OCI-LY3 (cell line): ENCODE measurements around the gene EFCAB6.

Experiments used
- H2AFZ ChIP-seq: fragments of 200-600, 300-600 bp; shearing (Covaris generic); 2 replicates; pipeline ENCODE4 v1.6.0; 2014; ENCODE audit warnings: antibody characterized with exemption, low read depth, low read length
- H3K27ac ChIP-seq: fragments of 200-600, 300-600 bp; sonication (generic); 2 replicates; pipeline ENCODE4 v1.5.1; 2014; ENCODE audit warnings: mild to moderate bottlenecking, low read length, moderate library complexity, mixed read lengths
- H3K27me3 ChIP-seq: fragments of 200-600, 300-600 bp; sonication (generic); 2 replicates; pipeline ENCODE4 v1.6.1; 2014; ENCODE audit warnings: low read depth, low read length, mixed read lengths
- H3K36me3 ChIP-seq: fragments of 200-600, 300-600 bp; sonication (generic); replicated peaks from 2 replicates; pipeline ENCODE3; 2014; ENCODE audit warnings: low read depth, low read length, mixed read lengths
- H3K4me1 ChIP-seq: fragments of 300-600, 200-600 bp; sonication (generic); 2 replicates; pipeline ENCODE4 v1.6.1; 2014; ENCODE audit warnings: low read length, mixed read lengths
- H3K4me2 ChIP-seq: fragments of 200-600, 300-600 bp; sonication (generic); 2 replicates; pipeline ENCODE4 v1.6.1; 2014; ENCODE audit warnings: low read length, mixed read lengths
- H3K4me3 ChIP-seq: fragments of 300-600, 200-600 bp; sonication (generic); 2 replicates; pipeline ENCODE4 v1.5.1; 2014; ENCODE audit warnings: antibody characterized with exemption, mild to moderate bottlenecking, low read length, moderate library complexity
- H3K79me2 ChIP-seq: fragments of 300-600, 200-600 bp; shearing (Covaris generic); 2 replicates; pipeline ENCODE4 v1.6.1; 2014; ENCODE audit warnings: mild to moderate bottlenecking, low read length, mixed read lengths
- H3K9ac ChIP-seq: fragments of 300-600, 200-600 bp; shearing (Covaris generic); 2 replicates; pipeline ENCODE4 v1.6.0; 2014; ENCODE audit warnings: mild to moderate bottlenecking, low read length, moderate library complexity
- H3K9me3 ChIP-seq: fragments of 200-600, 300-600 bp; shearing (Covaris generic); 2 replicates; pipeline ENCODE4 v1.6.1; 2014; ENCODE audit warnings: low read length, mixed read lengths; ENCODE audit not compliant: insufficient read depth
- H4K20me1 ChIP-seq: fragments of 200-600, 300-600 bp; sonication (generic); 2 replicates; pipeline ENCODE4 v1.6.1; 2016; ENCODE audit warnings: low read length, mixed read lengths; ENCODE audit not compliant: insufficient read depth
- EZH2phosphoT487 ChIP-seq: fragments of 200-600 bp; shearing (Covaris generic); IDR thresholded peaks from 2 replicates; pipeline ENCODE4 v1.6.1; 2018; ENCODE audit warnings: antibody characterized with exemption, mixed run types, low read depth
- TF ChIP-seq, protein P1 (sequence below): fragments of 200-600, 300-600 bp; sonication (generic); IDR thresholded peaks from 2 replicates; pipeline ENCODE4 v1.5.1; 2014; ENCODE audit warnings: antibody characterized with exemption, low read length, low read depth

The EFCAB6 gene

DNA sequence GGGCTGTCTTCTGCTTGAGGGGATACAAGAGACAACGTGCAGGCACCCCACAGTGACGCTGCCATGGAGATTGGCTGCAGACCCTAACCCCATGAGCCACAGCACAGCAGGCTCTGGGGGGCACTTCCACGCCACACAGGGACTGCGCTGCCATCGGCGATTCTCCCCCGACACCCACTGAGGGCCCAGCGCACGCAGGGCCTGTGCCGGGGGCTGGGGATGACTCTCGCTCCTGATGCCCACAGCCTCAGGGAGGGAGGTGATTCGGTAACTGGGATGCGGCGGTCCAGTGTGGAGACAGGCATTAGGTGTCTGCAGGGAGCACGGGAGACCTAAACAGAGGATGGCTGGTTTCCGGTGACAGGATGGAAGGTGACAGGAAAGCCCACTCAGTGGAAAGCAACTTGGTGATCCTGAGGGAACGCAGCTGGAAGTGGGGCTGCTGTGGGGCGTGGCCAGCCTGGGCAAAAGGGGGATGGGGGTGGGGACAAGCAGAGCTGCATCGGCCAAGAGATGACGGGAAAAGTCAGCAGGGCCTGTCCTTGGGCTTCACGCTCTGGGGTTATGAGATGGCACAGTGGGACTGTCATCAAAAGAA lies 37.7 kb downstream of the EFCAB6 start:
- H3K79me2 ChIP-seq = no peaks in the 10 kb centered on the region
- TF ChIP-seq, protein P1, sequence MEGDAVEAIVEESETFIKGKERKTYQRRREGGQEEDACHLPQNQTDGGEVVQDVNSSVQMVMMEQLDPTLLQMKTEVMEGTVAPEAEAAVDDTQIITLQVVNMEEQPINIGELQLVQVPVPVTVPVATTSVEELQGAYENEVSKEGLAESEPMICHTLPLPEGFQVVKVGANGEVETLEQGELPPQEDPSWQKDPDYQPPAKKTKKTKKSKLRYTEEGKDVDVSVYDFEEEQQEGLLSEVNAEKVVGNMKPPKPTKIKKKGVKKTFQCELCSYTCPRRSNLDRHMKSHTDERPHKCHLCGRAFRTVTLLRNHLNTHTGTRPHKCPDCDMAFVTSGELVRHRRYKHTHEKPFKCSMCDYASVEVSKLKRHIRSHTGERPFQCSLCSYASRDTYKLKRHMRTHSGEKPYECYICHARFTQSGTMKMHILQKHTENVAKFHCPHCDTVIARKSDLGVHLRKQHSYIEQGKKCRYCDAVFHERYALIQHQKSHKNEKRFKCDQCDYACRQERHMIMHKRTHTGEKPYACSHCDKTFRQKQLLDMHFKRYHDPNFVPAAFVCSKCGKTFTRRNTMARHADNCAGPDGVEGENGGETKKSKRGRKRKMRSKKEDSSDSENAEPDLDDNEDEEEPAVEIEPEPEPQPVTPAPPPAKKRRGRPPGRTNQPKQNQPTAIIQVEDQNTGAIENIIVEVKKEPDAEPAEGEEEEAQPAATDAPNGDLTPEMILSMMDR = no peak
- no peaks in the 10 kb centered on the region for H3K9me3 ChIP-seq
- no peak overlapping the region for H3K4me2 ChIP-seq
- H4K20me1 ChIP-seq = no peaks in the 10 kb centered on the region
- no peaks in the 10 kb centered on the region for H3K36me3 ChIP-seq
- no peak overlapping the region for H3K27ac ChIP-seq
- no peak overlapping the region for H3K9ac ChIP-seq
- H2AFZ ChIP-seq = no peak overlapping the region
- H3K4me1 ChIP-seq = peaks cover 5% of the 10 kb centered on the region; the same call in 1 of the 2 replicates
- H3K27me3 ChIP-seq = no peaks in the 10 kb centered on the region; the same call in 1 of the 2 replicates
- no peak overlapping the region for H3K4me3 ChIP-seq

DNA sequence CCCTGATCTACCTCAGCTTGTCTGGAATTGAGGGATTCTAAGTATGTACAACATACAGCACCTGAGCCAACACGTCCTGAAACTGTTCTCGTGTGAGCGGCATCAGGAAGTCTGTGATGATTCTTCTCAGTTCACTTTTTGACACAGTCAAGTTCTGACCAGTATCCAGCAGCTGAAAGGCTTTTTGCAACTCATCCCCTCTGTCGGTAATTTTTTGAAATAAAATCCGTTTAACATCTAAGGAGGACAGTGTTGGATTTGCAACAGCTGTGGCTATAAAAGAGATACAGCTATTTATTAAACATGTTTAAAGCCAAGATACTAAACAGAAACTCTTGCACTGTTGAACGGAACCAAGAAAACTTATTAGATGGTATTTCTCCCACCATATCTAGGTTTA lies 39.3 kb downstream of the EFCAB6 start:
- Histone ChIP-seq H3K27ac (no peak overlapping the region), H3K27me3 (peaks cover 6% of the 10 kb centered on the region; the same call in 1 of the 2 replicates)

DNA sequence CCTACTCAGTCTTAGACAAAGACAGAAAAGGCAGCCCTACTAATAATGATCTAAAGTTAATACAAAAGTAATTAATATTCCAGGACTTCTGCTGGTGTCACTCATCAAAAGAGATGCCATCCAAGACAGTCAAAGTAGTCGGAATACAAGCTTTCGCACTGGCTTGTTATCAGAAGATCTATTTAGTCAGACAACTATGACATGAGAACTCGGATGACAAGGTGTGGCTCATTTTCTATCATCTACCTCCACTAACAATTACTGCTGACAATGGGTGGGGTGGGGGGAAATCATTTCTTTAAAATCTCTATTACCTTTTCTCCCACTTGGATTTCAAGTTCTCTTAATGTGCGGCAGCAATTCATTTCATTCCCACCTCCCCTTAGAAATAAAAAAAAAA lies 56.7 kb downstream of the EFCAB6 start:
- Histone ChIP-seq H3K4me2 (no peak overlapping the region), H3K27me3 (peaks cover 49% of the 10 kb centered on the region), H3K9me3 (no peaks in the 10 kb centered on the region), H2AFZ (no peak overlapping the region), H3K4me1 (0 out of 2 replicates have a peak, but pooled peaks cover 5% of the 10 kb centered on the region), H3K79me2 (no peaks in the 10 kb centered on the region), H3K9ac (no peak overlapping the region), H3K4me3 (no peak overlapping the region), H4K20me1 (no peaks in the 10 kb centered on the region), H3K27ac (no peak overlapping the region), H3K36me3 (no peaks in the 10 kb centered on the region)
- TF ChIP-seq, protein P1 = no peak
- no peak for TF ChIP-seq EZH2phosphoT487

More for the DNA sequence above, 39.3 kb downstream of the EFCAB6 start:
- Histone ChIP-seq H3K79me2 (no peaks in the 10 kb centered on the region), H3K36me3 (no peaks in the 10 kb centered on the region), H2AFZ (no peak overlapping the region), H4K20me1 (no peaks in the 10 kb centered on the region), H3K4me3 (no peak overlapping the region), H3K9ac (no peak overlapping the region), H3K4me2 (no peak overlapping the region), H3K4me1 (peaks cover 5% of the 10 kb centered on the region; the same call in 1 of the 2 replicates), H3K9me3 (no peaks in the 10 kb centered on the region)
- no peak for TF ChIP-seq EZH2phosphoT487
- TF ChIP-seq, protein P1 = no peak

DNA sequence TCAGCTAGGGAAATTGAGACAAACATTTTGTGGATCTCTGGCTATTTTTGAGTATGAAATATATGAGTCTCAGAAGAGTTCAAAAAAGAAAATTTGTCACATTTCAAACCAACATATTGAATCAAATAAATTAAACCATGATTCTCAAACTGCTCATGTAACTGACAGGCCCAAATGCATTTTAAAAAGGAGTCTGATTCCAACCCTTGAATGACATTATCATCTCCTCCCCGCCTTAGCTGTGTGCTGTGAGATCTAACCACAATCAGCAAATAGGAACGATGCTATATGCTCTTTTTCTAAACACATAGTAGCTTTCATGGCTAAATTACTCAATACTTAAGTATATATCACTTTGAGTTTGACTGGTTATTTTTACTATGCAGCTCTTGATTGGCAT lies 57.1 kb downstream of the EFCAB6 start:
- Histone ChIP-seq H2AFZ (no peak overlapping the region), H3K27me3 (peaks cover 54% of the 10 kb centered on the region), H3K9me3 (no peaks in the 10 kb centered on the region), H3K36me3 (no peaks in the 10 kb centered on the region), H3K27ac (no peak overlapping the region), H3K9ac (no peak overlapping the region), H4K20me1 (no peaks in the 10 kb centered on the region), H3K4me1 (0 out of 2 replicates have a peak, but pooled peaks cover 6% of the 10 kb centered on the region), H3K79me2 (no peaks in the 10 kb centered on the region), H3K4me3 (no peak overlapping the region), H3K4me2 (no peak overlapping the region)
- TF ChIP-seq, protein P1 = no peak
- TF ChIP-seq EZH2phosphoT487 = no peak
